Measurements from ENCODE around the gene FKBP5.

DNA sequence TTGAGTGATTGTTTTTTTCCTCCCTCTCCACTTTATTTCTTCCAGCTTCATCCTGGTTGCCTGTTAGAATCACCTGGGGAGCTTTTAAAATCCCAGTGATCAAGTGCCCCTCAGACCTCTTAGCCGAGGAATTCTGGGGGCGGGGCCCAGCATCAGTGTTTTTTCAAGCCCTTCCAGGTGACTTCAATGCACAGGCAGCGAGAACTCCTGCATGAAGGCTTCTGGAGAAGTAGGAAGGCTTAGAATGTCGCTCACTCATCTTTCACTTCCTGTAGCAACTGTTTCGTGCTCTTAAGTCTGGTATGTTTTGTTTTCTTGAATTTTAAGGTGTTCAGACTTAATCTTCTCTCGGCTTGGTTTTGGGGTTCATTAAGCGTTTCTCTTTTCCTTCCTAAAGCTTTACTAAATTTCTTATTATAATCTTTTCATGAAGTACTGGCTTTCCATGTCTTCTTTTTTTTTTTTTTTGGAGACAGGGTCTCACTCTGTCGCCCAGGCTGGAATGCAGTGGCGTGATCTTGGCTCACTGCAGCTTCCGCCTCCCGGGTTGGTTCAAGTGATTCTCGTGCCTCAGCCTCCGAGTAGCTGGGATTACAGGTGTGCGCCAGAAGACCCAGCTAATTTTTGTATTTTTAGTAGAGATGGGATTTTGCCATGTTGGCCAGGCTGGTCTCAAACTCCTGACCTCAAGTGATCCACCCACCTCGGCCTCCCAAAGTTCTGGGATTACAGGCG is 145.1 kb downstream of the FKBP5 start:
- TF ChIP-seq, protein P1, sequence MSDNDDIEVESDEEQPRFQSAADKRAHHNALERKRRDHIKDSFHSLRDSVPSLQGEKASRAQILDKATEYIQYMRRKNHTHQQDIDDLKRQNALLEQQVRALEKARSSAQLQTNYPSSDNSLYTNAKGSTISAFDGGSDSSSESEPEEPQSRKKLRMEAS (IDR thresholded peaks at IDR 0.05) = no peak
- no peak for TF ChIP-seq ZBTB7A (IDR thresholded peaks at IDR 0.05; ENCODE audit: low read depth)
- no peak for TF ChIP-seq NFIC (IDR thresholded peaks at IDR 0.05)
- no peak for TF ChIP-seq TEAD4 (IDR thresholded peaks at IDR 0.05)
- TF ChIP-seq, protein P2, sequence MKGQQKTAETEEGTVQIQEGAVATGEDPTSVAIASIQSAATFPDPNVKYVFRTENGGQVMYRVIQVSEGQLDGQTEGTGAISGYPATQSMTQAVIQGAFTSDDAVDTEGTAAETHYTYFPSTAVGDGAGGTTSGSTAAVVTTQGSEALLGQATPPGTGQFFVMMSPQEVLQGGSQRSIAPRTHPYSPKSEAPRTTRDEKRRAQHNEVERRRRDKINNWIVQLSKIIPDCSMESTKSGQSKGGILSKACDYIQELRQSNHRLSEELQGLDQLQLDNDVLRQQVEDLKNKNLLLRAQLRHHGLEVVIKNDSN (IDR thresholded peaks at IDR 0.05) = no peak
- no peak for TF ChIP-seq RAD21 (IDR thresholded peaks at IDR 0.05; ENCODE audit: low read depth)
- TF ChIP-seq EGR1 (IDR thresholded peaks at IDR 0.05) = no peak

Data from Ishikawa (cell line).